NCI-H2196 treated with DMSO at 0.1 percent for 48 hours (cell line): ENCODE results near the gene SNRPB2.

ENCODE experiments used
- DNase-seq: peaks from one replicate; lab custom pipeline; 2025; ENCODE audit not compliant: unreplicated experiment; lab: John Stamatoyannopoulos, UW

The SNRPB2 gene

DNA sequence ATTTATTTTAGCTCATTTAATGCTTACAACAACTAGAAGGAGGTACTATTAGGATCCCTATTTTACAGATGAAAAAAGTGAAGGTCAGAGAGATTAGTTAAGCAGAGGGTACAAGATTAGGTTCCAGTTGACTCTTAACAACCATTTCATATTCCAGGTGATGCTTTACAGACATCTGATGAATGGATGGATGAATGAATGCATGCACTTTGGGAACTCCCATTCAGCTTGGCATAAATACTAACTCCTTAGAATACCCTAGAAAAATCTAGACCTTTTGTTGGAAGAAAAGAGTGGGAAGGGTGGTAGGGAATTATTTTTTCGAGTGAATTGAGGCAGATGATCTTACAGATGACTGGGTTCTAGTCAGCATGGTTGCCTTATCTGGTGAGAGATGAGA lies 746 bp upstream of the SNRPB2 start:
- DNase-seq = no peak

DNA sequence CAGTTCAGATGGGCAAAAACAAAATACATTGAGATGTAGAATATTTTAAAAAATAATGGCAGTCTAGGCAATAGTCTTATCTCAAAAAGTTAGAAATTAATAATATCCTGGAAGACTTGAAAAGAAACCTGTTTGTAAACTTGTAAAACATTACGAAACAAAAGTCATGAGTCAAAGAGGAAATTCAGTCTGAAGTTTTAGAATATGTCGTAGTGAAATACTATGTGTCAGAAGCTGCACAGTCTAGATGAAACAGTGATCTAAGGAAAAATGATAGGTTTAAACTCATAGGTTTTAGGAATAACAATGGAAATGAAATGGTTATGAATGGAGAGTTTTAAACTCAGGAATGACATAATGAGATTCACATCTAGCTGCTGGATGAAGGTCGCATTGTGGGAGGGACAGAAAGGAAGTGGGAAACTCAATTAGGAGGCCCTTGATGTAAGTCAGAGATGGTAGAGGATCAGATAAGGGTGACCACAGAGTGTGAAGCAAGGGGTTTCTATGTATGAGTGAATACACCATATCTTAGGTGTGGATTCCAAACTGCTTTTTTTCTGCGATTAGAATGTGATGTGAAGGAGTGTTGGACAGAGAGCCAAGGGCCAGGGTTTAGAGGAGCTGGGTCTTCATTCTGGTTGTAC lies 2.8 kb downstream of the SNRPB2 start:
- DNase-seq = no peak

DNA sequence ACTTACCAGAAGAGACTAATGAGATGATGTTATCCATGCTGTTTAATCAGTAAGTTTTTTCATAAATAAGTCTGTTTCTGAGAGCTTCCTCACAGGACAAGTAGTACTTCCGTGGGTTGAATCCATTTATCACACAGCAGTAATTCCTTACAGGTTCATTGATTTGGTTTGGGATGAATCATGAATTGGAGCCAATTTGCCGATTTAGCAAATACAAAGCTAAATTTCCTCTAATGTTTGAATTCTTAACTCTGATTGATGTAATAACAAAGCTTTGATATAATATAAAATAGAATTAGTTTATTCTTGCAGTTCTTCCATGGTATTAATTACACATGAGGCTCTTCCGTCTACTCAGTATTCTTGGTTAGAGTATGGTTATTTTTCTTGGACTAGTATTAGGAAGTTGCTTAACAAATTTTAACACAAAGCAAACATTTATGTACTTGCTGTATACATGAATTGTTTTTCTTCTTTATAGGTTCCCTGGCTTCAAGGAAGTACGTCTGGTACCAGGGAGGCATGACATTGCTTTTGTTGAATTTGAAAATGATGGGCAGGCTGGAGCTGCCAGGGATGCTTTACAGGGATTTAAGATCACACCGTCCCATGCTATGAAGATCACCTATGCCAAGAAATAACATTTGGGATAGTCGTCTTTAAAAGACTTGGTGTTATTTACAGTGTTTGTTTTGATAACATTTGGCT lies 10.7 kb downstream of the SNRPB2 start:
- no peak for DNase-seq

DNA sequence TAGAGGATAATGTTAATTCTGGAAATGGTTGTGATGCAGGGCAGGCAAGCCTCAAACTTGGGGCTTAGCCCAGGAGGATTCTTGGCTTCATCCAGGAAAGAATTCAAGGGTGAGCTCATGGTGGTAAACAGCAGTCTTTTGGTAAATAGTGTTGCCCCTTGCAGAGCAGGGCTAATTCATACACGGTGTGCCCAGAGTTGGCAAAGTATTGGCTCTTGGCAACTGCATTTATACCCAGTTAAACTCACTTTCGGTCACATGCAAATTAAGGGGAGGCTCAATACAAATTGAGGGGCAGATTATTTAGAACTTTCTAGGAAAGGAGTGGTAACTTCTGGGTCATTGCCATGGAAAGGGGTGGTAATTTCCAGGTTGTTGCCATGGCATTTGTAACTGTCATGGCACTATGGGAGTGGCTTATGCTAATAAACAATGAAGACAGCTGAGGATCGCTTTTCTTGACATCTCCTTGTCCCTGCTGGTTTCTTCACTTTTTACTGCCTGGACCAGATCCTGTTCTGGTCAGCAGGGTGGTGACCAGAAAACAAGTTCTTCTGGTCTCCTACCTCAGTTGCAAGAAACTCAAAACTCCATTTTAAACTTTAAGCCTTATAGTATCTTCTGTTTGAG lies 14.5 kb downstream of the SNRPB2 start:
- no peak for DNase-seq

DNA sequence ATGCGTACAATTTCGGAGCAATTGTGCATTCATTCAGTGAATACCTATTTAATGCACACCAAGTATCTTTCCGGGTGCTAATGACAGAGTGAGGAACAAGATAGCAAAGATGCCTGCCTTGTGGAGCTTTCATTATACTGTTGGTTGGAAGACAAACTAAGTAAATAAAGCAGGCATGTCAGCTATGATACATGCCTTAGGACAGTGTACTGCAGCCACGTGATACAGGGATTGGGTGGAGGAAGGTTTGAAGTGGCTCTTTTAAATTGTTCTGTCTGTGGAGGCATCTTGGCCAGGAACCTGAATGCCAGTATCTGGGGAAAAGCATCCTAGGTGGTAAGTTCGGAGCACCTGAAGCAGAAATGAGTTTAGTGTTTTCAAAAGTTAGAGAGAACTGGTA lies 15.4 kb downstream of the SNRPB2 start:
- no peak for DNase-seq

DNA sequence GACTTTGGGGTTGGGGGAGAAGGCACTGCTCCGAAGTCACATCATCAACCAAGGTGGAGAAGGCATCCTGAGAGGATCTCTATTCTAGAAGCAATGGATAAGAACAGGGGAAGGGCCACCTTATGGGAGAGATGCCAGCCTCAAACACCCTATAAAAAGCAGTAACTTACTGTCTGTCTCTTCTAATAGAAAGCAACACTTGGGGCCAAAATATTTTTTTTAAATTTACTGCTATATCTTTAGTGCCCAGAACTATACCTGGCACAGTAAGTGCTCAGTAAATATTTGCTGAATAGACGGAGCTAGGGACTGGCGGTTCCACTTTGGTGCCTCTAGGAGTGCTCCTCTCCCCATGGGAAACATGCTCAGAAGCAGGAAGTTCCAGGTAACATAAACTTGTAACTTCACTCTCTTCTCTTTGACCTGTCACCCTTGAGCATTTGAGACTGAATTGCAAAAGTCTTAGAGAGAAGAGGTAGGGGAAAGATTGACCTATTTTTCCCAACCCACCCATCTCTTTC lies 17.5 kb downstream of the SNRPB2 start:
- DNase-seq = peak; percentile 3

DNA sequence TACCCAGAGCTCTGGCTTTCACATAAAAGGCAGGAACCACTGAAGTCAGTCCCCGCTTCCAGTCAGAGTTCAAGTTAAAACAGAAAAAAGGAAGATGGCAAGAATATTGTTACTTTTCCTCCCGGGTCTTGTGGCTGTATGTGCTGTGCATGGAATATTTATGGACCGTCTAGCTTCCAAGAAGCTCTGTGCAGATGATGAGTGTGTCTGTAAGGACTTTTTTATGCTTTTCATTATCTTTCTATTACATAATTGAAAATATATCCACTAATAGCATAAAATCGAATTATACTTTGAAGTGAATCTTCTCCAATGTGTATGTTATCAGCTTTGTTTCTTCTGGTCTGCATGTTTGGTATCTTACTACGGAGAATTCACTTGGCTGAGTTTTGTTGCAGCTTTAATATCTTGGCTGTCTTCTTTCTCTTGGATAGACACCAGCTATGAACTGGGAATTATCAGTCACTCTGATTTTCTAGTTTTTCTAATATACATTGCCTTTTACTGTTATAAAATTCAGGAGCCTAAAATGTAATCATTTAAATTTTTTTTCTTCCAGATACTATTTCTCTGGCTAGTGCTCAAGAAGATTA lies 18.6 kb downstream of the SNRPB2 start, which contains the start of gene OTOR:
Gene OTOR (plus strand): TSS at position 51 of the 593 bp plus-strand sequence. CDS start 44 bp downstream, at position 95.
- no peak for DNase-seq

DNA sequence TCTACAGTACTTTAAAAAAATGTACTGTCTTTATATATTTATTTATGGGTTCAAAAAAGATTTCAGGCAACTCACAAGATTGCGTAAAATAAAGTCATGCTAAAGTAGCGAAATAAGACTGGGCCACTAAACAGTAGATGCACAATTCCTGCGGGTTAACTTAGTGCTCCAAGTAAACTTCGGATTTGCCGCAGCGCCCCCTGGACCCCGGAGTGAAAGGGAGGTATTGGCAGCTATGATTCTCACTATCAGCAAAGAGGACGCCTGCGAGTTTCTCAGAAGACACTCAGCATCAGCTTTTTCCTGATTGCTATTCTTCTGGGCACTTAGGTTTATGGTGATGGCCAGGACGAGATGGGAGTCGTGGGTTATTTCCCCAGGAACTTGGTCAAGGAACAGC lies 19.7 kb downstream of the SNRPB2 start:
- no peak for DNase-seq

DNA sequence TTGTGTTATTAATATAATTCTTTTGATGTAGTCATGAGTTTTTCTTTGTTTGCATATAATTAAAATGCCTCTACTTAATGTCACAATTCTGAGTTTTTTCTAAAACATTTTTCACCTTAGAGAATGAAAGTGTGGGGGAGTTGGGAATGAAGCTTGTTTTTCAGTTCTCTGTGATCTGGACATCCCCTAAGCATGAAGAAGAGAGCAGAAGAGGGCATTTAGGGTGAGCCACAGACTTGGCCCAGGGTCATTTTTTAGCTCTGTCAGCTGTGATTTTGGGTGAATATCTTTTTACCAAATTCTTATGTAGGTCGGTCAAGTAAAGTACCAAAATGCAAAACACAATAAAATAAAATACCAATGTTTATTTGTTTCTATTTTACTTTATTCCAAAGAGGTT lies 22.3 kb downstream of the SNRPB2 start:
- DNase-seq = no peak

DNA sequence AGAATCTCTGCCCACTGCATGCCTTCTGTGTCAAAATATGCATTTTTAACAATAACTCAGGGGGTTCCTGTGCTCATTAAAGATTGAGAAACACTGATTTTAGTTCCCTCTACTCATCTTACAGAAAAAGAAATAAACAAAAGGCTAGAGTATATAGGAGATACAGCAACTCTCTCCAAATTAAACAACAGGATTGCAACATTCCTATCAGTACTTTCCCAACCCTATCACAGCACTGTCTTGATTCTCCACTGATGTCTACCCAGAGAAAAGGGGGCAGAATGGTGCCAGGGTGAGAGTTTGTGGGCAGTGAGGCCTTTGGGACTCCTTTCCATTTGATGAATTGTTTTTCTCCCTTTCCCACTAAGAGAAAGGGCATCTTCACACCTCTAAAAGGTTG lies 23.1 kb downstream of the SNRPB2 start:
- no peak for DNase-seq

DNA sequence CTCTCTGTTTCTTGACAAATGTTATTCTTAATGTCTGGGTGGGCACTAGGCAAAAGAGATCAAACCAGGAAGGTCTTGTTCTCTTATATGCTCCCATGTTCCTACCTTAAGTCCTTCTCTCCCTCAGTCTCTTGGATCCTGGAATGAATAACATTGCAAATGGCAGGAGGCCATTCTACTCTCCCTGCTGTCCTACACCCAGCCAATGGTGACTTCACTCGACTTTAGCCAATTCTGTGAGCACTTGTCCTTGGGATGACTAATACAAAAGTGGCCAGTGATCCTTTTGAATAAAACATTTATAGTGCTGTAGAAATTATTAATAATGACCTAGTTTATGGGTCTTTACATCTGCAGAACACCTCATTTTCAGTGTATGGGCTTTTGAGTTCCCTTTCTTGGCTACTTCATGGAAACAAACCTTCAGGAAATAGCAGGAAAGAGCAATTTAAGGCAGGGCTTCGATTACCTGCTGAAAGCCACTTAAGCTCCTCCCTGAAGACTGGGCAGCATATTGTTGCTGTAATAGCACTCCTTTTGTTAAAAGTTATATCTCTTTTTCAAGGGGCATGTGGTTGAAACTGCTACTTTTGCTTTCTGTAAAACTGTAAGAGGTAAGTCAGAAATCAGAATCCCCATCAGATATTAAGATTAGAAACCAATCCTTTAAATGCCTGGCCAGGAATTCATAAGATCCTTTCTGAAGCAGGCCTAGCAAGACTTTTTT lies 28.8 kb downstream of the SNRPB2 start:
- no peak for DNase-seq

DNA sequence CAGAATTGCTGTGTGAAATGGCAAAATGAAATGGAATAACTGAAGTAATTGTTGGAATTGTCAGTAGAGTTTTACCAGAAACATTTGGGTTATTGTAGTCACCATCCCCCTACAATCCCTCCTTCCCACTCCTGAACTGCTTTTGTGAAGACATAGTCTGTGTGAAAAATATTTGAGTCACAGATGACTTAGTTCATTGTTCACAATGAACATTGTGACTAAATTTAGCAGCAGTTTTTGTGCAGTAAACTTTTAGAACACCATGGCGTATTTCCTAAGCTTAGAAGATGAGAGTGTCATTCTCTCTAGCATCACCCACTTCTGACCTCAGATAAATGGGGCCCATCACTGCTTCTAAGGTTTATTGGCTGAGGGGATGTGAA lies 29.3 kb downstream of the SNRPB2 start:
- DNase-seq = no peak

DNA sequence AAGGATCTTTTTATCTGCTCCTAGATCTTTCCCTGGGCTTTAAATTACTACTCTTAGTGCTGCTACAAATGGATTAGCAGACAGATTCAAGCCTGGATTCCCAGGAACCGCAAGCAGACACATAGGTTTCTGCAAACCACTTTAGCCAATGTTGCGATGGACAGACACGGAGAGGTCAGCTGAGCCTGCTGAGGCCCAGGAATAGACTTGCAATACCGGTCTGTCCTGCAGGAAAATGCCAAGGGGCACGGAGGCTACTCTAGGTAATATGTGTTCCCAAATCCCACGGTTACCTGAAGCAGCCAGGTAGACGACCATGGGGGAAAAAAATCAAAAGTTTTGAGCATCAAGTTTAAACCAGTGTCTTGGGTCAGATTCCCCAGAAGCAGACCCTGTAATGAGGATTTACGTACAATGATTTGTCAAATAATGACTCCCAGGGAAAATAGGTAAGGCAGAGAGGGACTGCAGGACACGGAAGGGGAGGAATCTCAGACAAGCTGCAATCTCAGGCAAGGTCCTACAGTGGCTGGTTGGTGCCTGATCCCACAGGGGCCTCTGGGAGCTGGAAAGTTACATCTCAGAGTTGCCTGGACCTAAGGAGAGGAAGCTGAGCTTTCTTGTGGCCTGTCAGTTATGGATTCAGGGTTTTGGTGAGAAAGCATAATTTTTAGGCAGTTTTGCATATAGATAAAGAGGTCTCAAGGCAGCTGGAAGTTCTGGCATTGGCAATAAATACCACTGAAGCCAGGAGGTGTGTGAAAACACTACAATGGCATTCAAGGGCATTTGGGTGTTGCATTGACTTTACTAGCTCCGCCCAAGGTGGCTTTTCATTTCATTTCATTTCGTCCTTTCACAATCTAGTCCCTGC lies 30.8 kb downstream of the SNRPB2 start:
- no peak for DNase-seq

DNA sequence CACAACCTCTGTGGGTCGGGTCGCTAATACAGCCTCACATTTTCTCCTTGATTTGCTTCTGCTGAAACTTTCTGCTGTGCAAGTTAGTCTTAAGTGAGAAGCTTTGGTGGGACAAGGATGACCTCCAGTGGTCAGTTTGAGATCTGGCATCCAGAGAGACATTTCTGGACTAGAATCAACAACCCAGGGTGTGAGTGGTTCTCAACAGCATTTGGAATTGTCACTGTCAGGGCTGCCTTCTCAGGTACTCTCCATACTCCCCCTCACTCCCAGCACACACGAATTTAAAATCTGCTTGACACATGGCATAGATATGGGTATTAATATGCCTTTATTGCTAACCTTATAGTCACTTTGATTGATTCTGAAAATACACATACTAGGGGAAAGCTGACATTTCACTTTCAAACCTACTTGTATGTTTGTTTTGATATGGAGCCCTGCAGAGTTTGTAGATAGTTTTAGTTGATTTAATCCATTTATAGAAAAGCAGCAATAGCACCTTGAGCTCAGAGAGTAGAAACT lies 31.5 kb downstream of the SNRPB2 start:
- DNase-seq = peak; percentile 61

DNA sequence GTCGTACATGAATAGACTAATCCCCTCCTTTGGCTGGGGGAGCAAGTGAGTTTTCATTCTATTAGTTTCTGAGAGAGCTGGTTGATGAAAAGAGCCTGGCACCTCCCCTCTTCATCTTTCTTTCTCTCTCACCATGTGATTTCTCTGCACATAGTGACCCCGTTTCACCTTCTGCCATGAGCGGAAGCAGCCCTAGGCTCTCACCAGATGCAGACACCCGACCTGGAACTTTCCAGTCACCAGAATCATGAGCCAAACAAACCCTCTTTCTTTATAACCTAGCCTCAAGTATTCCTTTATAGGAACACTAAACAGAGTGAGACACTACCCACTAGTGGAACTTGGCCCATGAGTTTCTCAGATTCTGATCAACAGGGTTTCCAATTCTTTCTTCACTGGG lies 34.7 kb downstream of the SNRPB2 start:
- no peak for DNase-seq

DNA sequence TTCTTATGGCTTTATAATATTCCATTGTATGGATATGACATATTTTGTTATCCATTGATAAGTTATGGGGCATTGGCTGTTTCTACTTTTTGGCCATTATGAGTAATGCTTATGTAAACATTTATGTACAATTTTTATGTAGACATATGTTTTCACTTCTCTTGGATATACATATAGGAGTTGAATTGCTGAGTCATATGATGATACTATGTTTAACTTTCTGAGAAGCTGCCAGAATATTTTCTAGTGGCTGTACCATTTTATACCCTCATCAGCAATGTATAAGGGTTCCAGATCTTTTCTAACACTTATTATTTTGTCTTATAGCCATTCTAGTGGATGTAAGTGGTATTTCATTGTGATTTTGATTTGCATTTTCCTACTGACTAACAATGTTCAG lies 41.4 kb downstream of the SNRPB2 start:
- DNase-seq = no peak

DNA sequence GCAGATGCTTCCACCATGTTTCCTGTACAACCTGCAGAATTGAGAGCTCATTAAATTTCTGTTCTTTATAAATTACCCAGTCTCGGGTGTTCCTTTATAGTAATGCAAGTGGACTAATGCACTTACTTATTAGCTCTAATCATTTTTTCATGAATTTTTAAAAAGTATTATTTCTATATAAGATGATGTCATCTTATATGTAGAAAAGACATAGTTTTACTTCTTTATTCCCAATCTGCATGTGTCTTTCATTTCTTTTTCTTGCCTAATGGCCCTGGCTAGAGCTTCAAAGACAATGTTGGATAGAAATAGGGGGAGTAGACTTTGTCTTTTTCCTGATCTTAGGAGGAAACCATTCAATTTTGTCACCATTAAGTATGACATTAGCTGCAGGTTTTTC lies 46.1 kb downstream of the SNRPB2 start:
- no peak for DNase-seq

DNA sequence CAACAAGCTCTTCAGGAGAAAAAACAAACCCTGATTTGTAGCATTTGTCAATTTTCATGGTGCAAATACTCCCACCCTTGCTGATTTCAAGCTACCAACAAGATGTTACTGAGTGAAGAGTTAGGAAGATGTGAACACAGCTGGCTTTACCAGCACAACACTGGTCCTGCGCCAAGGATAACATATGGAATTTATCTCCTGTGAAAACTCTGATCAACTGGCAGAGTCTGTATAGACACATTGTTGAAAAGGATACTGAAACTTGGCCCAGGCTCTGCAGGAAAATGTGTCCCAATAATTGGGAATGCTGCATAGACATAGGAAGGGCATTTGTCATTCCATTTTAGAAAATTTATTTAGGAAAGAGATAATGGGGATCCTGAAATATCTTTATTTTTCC lies 47.3 kb downstream of the SNRPB2 start:
- no peak for DNase-seq

DNA sequence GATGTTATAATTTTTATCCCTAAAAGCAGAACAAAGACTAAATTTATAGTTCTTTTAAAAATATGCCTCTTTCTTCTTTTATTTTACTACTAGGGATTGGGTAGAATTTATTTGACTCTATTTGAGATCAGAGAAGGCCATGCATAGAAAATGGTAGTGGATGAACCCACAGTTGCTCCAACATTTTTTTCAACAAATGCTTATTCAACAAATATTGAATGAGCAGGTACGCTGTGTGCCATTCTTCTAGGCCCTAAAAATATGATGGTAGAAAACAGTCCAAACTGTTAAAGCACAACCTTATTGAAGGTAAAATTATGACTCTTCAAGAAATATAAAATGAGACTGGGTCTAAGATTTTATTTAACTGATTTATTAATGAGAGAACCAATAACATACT lies 48.3 kb downstream of the SNRPB2 start:
- DNase-seq = no peak

DNA sequence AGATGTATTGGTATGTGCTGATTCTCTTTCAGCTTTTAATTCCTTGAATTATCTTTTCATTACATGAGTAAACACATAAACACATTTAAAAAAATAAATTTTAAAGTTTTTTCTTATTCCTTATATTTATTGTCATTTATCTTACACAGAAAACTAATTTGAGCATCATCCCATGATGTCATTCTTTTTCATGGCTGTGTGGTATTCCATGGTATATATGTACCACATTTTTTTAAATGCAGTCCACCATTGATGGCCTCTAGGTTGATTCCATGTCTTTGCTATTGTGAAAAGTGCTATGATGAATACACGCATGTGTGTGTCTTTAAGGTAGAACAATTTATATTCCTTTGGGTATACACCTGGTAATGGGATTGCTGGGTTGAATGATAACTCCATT lies 51.7 kb downstream of the SNRPB2 start:
- DNase-seq = no peak
